NCI-H1417 treated with DMSO at 0.1 percent for 48 hours (cell line): ENCODE data around the gene MIAT.

Experiments used
- DNase-seq: peaks from one replicate; lab custom pipeline; 2025; lab: John Stamatoyannopoulos, UW

Gene MIAT

DNA sequence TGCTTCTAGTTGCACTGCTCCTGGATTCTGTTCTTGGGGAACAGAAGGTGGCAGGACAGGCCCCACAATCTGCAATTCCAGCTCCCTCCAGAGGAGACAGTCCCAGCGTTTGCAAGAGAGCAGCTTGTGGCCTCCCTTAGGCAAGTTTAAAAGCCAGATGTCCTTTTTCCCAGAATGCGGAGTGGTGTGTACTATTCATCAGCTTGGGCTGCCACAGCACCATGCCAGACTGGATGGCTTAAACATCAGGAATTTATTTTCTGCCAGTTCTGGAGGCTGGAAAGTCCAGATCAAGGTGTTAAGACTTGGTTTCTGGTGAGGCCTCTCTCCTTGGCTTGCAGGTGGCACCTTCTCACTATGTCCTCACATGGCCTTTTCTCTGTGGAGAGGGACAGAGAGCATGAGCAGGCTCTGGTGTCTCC lies 11.7 kb downstream of the MIAT start:
- no peak for DNase-seq

DNA sequence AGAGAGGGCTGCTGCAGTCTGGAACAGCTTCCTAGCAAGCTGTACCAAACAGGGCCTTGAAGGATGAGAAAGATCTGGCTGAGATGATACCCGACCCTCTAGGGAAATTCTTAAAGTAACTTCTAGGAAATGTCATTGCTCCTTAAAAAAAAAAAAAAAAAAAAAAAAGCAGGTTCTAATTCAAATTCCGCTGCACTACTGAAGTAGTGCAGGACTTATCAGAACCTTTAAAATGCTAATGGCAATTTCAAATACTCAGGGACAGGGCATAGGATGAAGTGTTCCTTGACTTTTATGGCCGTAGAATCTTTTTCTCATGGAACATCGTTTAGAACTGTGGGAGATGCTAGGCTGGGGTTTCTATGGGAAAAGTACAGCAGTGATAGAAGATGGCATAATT lies 13.1 kb downstream of the MIAT start:
- DNase-seq, result no peak

DNA sequence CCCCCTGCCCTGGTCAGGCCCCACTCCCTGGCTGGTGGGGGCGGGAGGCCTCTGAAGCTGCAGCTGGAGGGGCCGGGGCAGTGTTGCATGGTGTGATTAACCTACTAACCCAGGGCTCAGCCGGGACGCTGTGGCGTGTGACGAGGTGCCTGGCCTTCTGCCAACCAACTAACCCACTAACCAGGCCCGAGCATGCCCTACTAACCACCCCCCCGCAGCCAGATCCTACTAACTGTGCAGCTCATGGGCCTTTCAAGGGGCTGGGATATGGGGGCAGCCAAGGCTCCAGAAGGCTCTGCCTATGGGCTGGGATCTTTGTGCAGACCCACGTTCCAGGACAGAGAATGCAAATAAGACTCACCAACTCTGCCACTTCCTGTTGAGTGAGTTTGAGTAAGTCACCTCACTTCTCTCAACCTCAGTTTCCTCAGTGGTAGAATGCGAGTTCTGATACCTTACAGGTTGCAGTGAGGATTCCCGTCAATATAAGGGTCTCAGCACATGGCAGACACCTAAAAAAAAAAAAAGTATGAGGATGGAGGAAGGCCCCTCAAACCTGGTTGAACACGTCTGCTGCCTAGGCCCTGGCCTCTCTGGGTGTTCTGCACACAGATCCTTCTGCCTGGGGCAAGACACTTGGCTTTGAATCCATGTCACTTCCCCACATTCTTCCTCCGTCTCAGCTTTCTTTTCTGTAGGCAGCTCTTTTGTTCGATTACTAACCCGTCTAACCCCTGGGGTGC lies 14.1 kb downstream of the MIAT start:
- DNase-seq, result no peak

DNA sequence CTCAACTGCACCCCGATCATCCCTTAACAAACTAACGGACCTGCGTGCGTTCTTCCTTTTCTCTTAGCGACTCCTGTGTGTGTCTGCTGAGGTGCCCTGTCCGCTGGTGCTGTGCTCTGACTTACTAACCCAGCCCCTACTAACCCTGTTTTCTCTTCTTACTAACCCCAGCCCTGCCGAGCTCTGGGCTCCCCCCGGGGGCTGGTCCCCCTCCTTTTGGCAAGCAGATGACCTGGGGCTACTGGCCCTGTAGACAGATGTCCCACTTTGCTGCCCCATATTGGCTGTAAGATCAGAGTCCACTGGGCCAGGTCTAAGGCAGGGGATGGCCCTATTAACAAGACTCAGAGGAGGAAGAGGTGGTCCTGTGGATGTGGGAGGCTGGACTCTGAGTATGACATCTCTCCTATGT lies 14.7 kb downstream of the MIAT start:
- DNase-seq, result no peak

DNA sequence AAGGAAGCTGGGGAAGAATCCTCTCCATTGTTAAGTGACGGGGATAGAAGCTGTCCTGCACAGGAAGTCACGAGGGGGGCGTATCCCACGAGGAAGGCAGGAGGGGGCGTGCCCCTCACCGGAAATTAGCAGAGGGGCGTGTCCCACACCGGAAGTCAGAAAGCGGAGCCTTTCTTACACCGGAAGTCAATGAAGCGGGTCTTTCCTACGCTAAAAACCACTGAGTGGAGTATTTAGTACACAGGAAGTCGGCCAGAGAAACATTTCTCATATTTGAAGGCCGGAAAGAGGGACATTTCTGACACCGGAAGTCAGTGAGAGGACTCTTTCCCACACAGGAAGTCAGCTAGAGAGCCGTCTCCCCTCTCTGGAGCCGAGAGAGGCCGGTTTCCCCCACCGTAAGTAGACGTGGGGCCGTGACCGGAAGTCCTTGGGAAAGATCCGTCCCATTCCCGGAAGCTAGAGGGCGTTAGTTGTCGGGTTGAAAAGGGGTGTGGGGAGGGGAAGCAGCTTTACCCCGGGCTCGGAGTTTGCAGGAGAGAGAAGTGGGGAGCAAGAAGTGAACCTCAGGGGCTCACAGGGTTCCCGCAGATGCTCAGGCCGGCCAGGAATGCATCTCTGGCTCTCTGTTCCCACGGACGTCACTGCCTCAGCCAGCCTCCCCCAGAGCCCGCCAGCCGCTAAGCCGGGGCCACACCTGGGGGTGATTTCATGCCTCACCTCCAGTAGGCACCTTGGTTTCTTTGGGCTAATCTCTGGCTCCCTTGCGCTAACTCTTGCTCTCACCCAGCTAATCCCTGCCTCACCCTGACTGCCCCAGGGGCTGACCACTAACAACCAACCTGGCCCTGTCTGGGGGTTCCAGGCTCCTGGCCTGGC lies 15.4 kb downstream of the MIAT start:
- DNase-seq, result no peak

DNA sequence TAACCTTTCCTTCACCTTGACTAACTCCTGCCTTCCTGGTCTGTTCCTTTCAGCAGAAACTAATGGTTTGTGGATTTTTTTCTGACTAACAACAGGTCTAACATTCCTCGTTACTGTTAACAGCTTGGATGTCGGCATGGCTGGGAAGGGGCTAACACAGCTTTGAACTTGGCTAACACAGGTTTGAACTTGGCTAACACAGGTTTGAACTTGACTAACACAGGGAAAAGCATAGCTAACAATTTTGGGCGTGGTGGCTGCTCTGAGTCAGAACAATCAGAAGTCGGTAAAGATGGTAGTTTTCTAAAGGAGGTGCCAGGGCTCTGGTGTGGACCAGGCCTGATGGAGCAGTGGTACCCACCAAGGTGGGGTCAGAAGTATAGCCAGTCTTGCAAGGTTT lies 16.1 kb downstream of the MIAT start:
- DNase-seq, result no peak

DNA sequence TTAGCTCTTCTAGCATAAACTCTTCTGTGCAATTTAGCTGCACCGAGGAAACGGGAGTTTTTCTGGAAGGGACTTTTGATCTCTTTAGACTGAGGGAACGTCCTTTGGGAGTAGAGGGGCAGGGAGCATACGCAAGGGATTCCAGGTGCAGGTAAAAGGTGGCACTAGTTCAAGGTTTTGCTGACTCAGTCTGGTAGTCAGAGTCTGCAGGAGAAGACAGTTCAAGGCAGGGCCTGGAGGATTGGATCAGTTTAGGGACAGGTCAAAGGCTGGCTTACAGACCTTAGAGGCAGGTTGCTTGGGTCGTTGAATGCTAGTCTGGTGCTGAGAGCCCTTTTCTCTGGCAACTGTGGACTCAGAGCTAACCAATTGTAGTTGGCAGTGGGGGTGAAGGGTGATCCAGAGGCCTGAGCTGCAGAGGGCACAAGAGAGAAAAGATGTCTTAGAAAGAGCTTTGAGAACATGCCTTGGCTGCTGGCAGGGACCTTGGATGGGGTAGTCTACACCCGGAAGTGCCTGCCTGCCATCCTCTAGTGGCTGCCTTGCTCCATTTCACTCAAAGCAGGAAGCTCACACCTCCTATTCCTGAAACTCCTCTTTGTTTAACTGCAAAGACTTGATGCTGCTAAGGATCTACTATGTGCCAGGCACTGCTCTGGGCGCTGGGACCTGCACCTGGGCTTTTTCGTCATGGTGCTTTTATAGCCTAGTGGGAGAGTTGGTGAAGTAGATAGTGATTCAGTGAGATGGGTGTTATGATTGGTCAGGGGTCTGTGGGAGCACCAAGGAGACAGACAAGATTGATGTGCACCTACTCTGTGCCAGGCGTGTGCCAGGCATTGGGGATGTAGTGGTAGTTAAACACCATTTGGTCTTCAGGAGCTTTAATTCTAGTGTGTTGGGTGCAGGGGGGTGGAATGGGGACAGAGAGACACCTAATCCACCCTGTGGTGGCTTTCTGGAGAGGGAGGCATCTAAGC lies 17.1 kb downstream of the MIAT start:
- DNase-seq, result no peak

DNA sequence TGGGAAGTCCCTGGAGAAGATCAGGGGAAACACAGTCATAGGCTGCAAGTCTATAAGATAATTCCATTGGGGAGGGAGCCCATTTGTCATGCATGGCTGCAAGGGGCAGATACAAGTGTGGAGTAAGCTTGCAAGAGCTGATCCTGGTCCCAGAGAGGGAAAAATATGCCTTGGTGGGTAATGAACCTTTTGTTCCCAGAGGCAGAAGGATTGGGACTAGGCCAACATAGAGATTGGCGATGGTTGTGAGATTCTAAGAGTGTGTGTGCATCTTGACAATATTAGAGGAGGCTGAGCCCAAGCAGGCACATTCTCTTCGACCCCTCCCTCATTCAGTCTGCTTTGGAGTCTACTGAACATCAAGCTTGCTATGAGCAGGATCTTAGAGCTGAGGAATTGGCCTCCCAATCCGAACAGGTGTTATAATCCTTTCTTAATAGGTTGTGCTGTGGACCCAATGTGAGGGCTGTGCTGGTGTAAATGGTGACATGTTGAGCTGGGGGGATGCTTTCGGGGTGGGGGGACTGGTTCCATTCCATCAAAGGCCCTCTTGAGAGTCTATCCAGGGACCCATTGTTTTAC lies 18.4 kb downstream of the MIAT start:
- no peak for DNase-seq

DNA sequence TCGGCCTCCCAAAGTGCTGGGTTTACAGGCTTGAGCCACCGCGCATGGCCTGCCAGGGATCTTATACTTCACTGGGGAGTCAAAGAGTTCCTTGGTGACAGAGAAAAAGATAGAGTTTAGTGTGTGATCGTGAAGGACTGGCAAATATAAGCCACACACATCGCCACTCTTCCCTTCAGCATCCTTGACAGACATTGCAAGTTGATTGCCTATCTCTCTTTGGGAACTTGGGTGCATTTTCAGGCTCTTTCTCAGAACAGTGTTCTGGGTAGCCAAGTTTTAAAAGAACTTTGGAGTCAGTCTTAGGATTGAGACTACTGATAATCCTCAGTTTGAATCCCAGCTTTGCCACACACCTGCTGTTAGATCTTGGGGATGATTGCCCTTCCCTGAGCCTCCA lies 19.8 kb downstream of the MIAT start:
- DNase-seq, result no peak

DNA sequence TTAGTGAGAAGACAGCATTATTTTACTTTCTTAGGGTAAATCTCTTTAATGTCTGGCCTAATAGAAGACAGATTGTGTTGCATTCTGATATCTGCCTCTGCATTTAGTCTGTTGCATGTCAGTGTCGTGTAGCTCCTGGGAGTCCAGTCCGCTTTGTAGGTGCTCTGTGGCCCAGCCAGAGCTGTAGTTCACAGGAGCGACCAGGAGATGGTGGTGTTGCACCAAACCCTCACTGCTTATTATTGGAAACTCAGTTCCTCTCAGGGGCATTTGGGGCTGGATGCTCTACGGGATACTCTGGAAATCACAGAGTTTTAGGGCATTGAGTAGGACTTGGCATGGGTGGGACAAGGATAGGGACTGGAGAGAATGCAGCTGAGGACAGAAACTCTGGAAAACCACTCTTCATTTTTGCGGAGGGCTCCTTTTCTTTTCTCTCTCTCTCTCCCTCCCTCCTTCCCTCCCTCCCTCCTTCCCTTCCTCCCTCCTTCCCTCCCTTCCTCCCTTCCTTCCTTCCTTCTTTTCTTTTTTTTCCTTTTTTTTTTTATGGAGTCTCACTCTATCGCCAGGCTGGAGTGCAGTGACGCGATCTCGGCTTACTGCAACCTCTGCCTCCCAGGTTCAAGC lies 21.7 kb downstream of the MIAT start:
- no peak for DNase-seq

DNA sequence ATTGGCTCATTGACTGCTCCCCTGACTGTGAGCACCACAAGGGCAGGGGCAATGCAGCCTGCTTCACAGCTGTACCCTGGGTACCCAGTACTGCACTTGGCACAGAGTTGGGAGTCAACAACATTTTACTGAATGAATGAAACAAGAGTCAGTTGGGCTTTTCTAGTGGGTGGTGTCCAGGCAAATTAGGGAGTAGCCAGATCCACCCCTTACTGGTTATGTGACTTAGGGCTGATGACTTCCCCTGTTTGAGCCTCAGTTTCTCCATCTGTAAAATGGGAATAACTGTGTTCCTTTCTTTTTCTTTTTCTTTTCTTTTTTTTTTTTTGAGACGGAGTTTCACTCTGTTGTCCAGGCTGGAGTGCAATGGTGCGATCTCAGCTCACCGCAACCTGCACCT lies 23.1 kb downstream of the MIAT start:
- DNase-seq, result no peak

DNA sequence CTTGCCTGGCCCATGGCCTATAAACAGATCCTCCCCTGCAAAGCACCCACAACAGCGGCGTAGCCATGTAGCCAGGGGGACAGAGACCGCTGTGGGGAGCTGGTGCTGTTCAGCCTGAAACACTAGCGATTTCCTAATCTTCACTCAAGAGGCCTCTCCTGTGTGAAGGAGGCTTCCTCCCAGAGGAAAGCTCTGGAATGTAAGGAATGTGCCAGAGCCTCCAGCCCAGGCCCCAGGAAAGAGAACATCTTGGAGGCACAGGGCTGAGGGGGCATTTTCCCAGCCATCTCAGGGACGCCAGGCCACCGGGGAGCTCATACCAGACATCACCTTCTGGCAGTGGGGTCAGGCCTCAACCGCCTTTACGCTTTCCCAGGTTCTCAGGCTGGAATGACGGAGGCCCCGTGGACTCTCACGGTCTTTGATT lies 24.0 kb downstream of the MIAT start:
- no peak for DNase-seq

DNA sequence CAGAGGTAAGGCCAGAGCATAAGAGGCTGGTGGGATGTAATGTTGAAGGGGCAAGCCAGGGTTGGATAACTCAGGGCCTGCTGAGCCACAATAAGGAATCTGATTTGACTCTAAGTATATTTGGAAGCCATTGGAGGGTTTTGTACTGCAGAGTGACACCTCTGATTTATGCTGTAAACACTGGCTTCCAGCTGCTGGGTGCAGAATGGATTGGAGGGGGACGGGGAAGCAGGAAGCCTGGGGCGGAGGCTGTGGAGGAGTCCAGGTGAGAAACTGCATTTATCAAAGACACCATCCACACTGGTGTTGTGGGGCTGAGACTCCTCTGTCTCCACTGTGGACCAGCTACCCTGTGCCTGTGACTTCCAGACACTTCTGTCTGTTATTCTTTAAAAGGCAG lies 26.8 kb downstream of the MIAT start:
- DNase-seq, result no peak

DNA sequence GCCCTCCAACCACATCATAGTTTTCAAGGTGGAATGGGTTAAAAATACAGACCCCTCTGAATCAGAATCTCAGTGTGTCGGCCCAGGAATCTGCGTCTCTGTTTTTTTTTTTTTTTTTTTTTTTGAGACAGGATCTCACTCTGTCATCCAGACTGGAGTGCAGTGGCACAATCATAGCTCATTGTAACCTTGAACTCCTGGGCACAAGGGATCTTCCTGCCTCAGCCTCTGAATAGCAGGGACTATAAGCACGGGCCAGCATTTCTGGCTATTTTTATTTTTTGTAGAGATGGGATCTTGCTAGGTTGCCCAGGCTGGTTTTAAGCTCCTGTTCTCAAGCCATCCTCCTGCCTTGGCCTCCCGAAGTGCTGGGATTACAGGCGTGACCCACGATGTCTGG lies 28.2 kb downstream of the MIAT start:
- DNase-seq, result no peak

DNA sequence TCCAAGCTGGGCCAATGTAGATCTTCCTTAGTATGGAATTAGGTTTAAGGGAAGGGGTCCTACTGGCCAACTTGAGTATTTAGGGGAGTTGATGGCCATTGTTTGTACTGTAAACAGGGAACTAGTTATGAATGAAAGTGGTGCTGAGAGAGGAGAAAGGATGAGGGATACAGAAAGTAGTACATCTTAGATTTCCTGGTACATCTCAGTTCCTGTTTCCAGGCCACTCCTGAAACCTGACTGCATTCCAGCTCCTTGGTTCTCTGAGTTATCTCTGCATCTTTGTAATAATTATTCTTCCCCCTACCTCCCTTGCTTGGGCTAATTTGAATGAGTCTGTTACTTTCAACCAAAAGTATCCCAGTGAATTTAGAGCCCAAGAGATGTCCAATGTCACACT lies 30.1 kb downstream of the MIAT start:
- DNase-seq, result no peak

DNA sequence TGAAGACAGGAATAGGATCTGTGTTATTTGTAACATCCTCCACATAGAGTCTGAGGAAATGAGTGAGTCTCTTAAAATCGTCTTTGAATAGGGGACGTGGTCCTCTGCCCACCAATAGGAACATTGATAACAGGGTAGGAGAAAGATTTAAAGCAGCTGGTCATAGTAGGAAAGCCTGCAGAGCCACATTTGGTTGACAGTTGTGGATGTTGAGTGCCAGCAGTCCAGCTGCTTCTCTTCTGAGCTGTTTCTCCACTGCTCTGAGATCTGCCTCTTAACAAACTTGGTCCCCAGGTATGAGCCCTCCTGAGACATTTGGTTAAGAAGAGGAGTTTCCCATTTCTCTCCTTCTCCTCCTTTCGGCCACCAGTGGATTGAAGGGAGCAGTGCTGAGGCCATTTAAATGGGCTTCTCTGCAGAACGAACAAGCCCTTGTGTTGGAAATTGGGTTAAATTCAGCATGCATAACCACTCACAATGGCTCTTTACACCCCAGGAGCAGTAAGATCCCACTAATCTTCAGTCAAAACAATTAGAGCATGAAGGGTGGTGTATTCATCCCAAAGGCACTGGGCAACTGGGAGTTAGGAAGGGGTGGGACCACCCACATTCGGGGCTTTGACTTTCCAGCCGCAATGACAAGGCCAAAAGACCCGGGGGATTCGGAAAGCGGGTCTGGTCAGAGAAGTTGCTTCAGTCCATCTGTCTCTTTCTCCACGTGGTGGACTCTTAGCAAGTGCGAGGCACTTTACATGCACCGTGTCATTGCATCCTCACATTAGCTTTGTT lies 32.3 kb downstream of the MIAT start:
- DNase-seq, result no peak

DNA sequence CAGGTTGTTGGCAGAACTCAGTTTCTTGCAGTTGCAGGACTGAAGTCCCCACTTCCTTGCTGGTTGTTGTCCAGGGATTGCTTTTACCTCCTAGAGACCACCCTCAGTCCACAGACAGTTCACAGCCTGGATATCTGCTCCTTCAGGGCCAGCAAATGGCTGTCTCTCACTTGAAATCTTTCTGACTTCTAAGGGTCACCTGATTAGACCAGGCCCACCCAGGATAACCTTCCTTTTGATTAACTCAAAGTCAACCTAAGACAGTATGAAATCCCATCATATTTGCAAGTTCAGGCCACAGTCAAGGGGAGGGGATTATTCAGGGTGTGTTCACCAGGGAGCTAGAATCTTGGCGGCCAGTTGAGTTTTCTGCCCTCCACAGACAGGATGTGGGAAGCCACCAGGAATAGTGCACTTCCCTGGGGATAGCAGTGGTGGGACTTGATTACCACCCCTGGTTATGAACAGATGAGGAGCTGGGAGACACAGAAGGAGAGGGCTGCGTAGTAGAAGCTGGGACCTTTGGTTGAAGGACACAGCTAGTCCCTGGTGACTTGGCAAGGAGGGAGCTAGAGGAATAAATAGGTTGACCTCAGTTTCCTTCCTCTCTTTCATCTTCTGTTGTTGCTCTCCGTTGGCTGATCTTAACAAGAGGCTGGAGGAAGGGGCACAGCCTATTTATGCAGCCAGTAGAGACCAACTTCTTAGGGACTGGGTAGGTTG lies 33.4 kb downstream of the MIAT start:
- no peak for DNase-seq

DNA sequence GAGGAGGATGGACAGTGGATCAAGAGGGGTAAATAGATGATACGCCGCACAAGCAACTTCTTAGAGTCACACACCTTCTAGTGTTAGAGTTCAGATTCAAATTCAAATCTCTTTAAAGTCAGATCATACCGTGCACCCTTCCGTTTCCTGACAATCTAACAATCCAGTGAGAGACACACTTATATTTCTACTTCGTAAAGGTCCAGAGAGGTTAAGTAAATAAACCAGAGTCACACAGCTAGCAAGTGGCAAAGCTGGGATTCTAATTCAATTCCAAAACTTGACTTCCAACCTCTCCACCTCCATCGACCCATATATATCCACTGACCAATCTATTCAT lies 34.0 kb downstream of the MIAT start:
- DNase-seq, result no peak

DNA sequence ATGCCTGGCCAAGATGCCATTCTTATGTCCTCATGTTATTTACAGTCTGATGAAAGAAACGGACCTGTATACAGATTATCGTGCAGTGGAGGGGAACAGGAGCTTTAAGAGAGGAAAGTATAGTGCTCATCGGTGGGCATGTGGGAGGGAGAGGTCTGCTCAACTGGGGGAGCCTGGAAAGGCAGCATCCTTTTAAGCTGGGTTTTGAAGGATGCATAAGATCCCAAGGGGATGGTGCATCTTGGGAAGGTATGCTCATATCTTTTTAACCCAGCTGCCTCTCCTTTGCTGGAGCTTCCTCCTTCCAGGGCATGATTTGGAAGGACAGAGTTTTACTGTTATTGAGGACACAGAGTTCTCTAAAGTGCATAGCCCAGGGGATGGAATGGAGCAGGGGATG lies 34.8 kb downstream of the MIAT start:
- DNase-seq, result no peak

DNA sequence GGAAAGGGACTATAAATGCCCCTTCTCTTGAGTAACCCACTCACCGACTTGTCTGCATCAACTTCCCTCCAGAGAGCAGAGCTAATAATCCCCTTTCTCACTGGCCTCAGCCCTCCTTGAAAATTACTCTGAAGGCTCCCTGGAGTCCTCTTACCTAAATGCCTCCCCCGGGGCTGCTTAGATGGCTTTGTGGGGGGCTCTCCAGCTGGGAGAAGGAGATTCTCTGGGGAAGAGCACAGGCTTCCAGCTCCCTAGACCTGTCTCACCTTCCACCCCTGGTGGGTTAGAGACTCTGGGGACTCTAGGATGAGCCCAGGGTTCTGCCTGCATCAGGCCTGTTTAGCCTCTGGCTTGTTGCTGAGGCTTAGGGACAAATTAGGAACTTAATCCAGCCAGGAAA lies 39.8 kb downstream of the MIAT start:
- DNase-seq, result no peak
